SK-N-SH treated with all-trans-retinoic acid at 6 μM for 48 hours (cell line): ENCODE measurements around the gene IFT122.
"Not testable (repeated sequence)": the region's sequence is repeated elsewhere in the genome, so short reads cannot be mapped to it uniquely, and the experiment has no call there.

ENCODE experiments used
- ATAC-seq: fragments of 200-7000 bp; cut with Tn5 transposase; 3 replicates; pipeline ENCODE4 v1.9.1; 2020; ENCODE audit warnings: mild to moderate bottlenecking, moderate library complexity
- ARNTL ChIP-seq: fragments of 450-650 bp; formaldehyde crosslinking; IDR thresholded peaks from 2 replicates; pipeline ENCODE4 v1.5.0; 2020; ENCODE audit warnings: low read depth, mild to moderate bottlenecking, moderate library complexity, borderline replicate concordance
- BACH2 ChIP-seq: fragments of 250-450 bp; sonication (Bioruptor Pico); IDR thresholded peaks from 2 replicates; pipeline ENCODE4 v1.9.0; 2021; ENCODE audit warnings: mild to moderate bottlenecking, borderline replicate concordance
- CREB5 ChIP-seq: fragments of 250-450 bp; sonication (Bioruptor Pico); IDR thresholded peaks from 2 replicates; pipeline ENCODE4 v1.5.1; 2020; ENCODE audit warnings: low read depth, mild to moderate bottlenecking, moderate library complexity
- CSDC2 ChIP-seq: fragments of 250-450 bp; sonication (Bioruptor Pico); IDR thresholded peaks from 2 replicates; pipeline ENCODE4 v1.5.0; 2020; ENCODE audit warnings: mild to moderate bottlenecking, moderate library complexity
- CSRNP3 ChIP-seq: fragments of 250-450 bp; sonication (Bioruptor Pico); IDR thresholded peaks from 2 replicates; pipeline ENCODE4 v1.5.1; 2021; ENCODE audit warnings: mild to moderate bottlenecking, moderate library complexity
- ESRRG ChIP-seq: fragments of 250-450 bp; sonication (Bioruptor Pico); IDR thresholded peaks from 2 replicates; pipeline ENCODE4 v1.6.1; 2021; ENCODE audit warnings: mild to moderate bottlenecking
- GLIS3 ChIP-seq: fragments of 250-450 bp; sonication (Bioruptor Pico); IDR thresholded peaks from 2 replicates; pipeline ENCODE4 v1.5.0; 2020; ENCODE audit warnings: mild to moderate bottlenecking, moderate library complexity
- ISL1 ChIP-seq: fragments of 250-450 bp; sonication (Bioruptor Pico); IDR thresholded peaks from 2 replicates; pipeline ENCODE4 v2.1.2; 2022; ENCODE audit warnings: mild to moderate bottlenecking, moderate library complexity
- PATZ1 ChIP-seq: fragments of 250-450 bp; sonication (Bioruptor Pico); IDR thresholded peaks from 2 replicates; pipeline ENCODE4 v1.8.0; 2020; ENCODE audit warnings: mild to moderate bottlenecking, moderate library complexity, borderline replicate concordance
- POU6F1 ChIP-seq: fragments of 250-450 bp; sonication (Bioruptor Pico); IDR thresholded peaks from 2 replicates; pipeline ENCODE4 v1.8.0; 2021; ENCODE audit warnings: low read depth, mild to moderate bottlenecking, moderate library complexity, borderline replicate concordance
- PPARA ChIP-seq: fragments of 250-450 bp; sonication (Bioruptor Pico); IDR thresholded peaks from 2 replicates; pipeline ENCODE4 v1.5.0; 2020; ENCODE audit warnings: mild to moderate bottlenecking, borderline replicate concordance
- SNAI2 ChIP-seq: fragments of 250-450 bp; sonication (Bioruptor Pico); IDR thresholded peaks from 2 replicates; pipeline ENCODE4 v1.5.0; 2020; ENCODE audit warnings: mild to moderate bottlenecking, moderate library complexity
- TCF4 ChIP-seq: fragments of 250-450 bp; sonication (Bioruptor Pico); IDR thresholded peaks from 2 replicates; pipeline ENCODE4 v1.8.0; 2021; ENCODE audit warnings: mild to moderate bottlenecking, moderate library complexity, borderline replicate concordance
- TOX ChIP-seq: fragments of 250-450 bp; sonication (Bioruptor Pico); IDR thresholded peaks from 2 replicates; pipeline ENCODE4 v1.8.0; 2021; ENCODE audit warnings: mild to moderate bottlenecking, moderate library complexity, borderline replicate concordance
- ZC3H10 ChIP-seq: fragments of 250-450 bp; sonication (Bioruptor Pico); IDR thresholded peaks from 2 replicates; pipeline ENCODE4 v1.5.1; 2021; ENCODE audit warnings: mild to moderate bottlenecking, moderate library complexity
- ZFP30 ChIP-seq: fragments of 450-650 bp; formaldehyde crosslinking; IDR thresholded peaks from 2 replicates; pipeline ENCODE4 v1.5.0; 2022; ENCODE audit warnings: mild to moderate bottlenecking, moderate library complexity
- ZNF565 ChIP-seq: fragments of 450-650 bp; formaldehyde crosslinking; conservative IDR thresholded peaks from 2 replicates; pipeline ENCODE4 v1.5.0; 2020; ENCODE audit warnings: low read depth, mild to moderate bottlenecking, moderate library complexity
- ZNF70 ChIP-seq: fragments of 450-650 bp; formaldehyde crosslinking; IDR thresholded peaks from 2 replicates; pipeline ENCODE4 v1.5.0; 2020; ENCODE audit warnings: mild to moderate bottlenecking, moderate library complexity
- ZNF8 ChIP-seq: fragments of 450-650 bp; formaldehyde crosslinking; IDR thresholded peaks from 2 replicates; pipeline ENCODE4 v1.5.0; 2020; ENCODE audit warnings: mild to moderate bottlenecking, moderate library complexity

IFT122 gene

GRCh38 chr3:129539206-129539605 lies 99.2 kb downstream of the IFT122 start (continued):
- no peak for TF ChIP-seq ZC3H10
- no peak for TF ChIP-seq ZNF8 (CRISPR knock-in tag)
- TF ChIP-seq CSDC2 (CRISPR knock-in tag) = no peak
- no peak for TF ChIP-seq ZNF565 (CRISPR knock-in tag)
- no peak for TF ChIP-seq ISL1 (CRISPR knock-in tag)
- TF ChIP-seq SNAI2 (CRISPR knock-in tag) = no peak
- TF ChIP-seq ZFP30 (CRISPR knock-in tag) = no peak
- TF ChIP-seq, all 23 proteins: peak for 0

GRCh38 chr3:129540776-129541516 lies 100.9 kb downstream of the IFT122 start:
- TF ChIP-seq ZNF70 (CRISPR knock-in tag) = no peak
- no peak for TF ChIP-seq TCF4
- TF ChIP-seq ZFP30 (CRISPR knock-in tag) = no peak
- no peak for TF ChIP-seq SNAI2 (CRISPR knock-in tag)
- no peak for TF ChIP-seq GLIS3
- no peak for TF ChIP-seq ARNTL
- TF ChIP-seq POU6F1 (CRISPR knock-in tag) = no peak
- ATAC-seq = no peak

- TF ChIP-seq PPARA (CRISPR knock-in tag) (no peak), TOX (no peak), ZNF8 (CRISPR knock-in tag) (no peak), CSRNP3 (no peak), ZNF70 (CRISPR knock-in tag) (no peak)
- ATAC-seq = no peak
These were observed 102.7 kb downstream of the IFT122 start for GRCh38 chr3:129542747-129543146.

- ATAC-seq = no peak
- TF ChIP-seq TOX = no peak
- TF ChIP-seq BACH2 (CRISPR knock-in tag) = no peak
- TF ChIP-seq CSDC2 (CRISPR knock-in tag) = no peak
- no peak for TF ChIP-seq SNAI2 (CRISPR knock-in tag)
- TF ChIP-seq GLIS3 = no peak
These were observed 103.2 kb downstream of the IFT122 start, which contains the start of gene H1-8 for GRCh38 chr3:129543156-129543790. Gene H1-8 (plus strand): TSS chr3:129543175. CDS start chr3:129543219, 44 bp downstream.

- TF ChIP-seq CREB5 (CRISPR knock-in tag) (no peak), GLIS3 (no peak)
- no peak for ATAC-seq
These were observed 104.0 kb downstream of the IFT122 start for GRCh38 chr3:129543999-129544398.

- ATAC-seq = not testable (repeated sequence)
These were observed 105.9 kb downstream of the IFT122 start for GRCh38 chr3:129545951-129546350.

GRCh38 chr3:129547241-129547640 lies 107.2 kb downstream of the IFT122 start:
- no peak for ATAC-seq
- TF ChIP-seq ZNF8 (CRISPR knock-in tag) (no peak), ZFP30 (CRISPR knock-in tag) (no peak), TOX (no peak), POU6F1 (CRISPR knock-in tag) (no peak), ESRRG (CRISPR knock-in tag) (no peak), ARNTL (no peak), PATZ1 (no peak), CSRNP3 (no peak), PPARA (CRISPR knock-in tag) (no peak), CSDC2 (CRISPR knock-in tag) (no peak), ZC3H10 (no peak)
